ENCODE results near the gene MYO7B.

MYO7B gene

DNA sequence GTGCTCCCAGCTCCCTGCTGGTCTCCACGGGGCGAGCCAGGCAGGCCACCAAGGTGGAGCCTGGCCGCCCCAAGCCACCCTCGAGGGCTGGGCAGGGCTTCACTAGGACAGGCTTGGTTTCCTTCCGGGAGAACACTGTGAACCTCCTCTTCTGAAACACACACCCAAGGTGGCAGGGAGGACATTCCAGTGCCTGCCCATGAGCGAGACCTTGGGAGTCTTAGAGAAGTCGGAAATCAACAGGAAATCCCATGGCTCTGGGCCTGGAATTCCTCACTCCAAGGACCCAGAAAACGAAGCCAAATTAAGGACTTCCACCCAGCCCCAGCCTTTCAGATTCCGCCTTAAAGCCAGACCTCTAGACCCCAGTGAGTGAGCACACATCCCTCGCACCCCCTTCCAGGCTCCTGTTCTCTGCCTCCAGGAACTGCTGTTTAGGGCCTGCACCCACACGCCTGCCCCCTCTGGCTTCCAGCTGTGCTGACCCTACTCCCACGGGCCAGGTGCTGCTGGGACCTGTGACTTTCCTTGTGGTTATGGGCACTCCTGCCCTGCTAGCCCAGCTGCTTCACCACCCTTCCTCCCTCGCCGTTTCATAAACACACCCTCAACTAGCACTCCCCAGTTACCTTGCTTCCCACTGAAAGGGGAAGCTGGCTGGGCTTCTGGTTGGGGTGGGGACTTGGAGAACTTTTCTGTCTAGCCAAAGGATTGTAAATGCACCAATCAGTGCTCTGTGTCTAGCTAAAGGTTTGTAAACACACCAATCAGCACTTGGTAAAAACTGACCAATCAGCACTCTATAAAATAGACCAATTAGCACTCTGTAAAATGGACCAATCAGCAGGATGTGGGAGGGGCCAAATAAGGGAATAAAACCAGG is 124.2 kb downstream of the MYO7B start:
- no peak for DNase-seq (ENCODE audit: low read depth in 2 of 2, low spot score in 1 of 2)

- no peak for DNase-seq (ENCODE audit: low read depth in 2 of 2, low spot score in 1 of 2)
Measured at GRCh38 chr2:127660291-127660578, 124.8 kb downstream of the MYO7B start.

GRCh38 chr2:127661072-127661649 is 125.7 kb downstream of the MYO7B start:
- no peak for DNase-seq (ENCODE audit: low read depth in 2 of 2, low spot score in 1 of 2)

GRCh38 chr2:127661949-127662510 is 126.5 kb downstream of the MYO7B start:
- DNase-seq (ENCODE audit: low read depth in 2 of 2, low spot score in 1 of 2): no peak

DNA sequence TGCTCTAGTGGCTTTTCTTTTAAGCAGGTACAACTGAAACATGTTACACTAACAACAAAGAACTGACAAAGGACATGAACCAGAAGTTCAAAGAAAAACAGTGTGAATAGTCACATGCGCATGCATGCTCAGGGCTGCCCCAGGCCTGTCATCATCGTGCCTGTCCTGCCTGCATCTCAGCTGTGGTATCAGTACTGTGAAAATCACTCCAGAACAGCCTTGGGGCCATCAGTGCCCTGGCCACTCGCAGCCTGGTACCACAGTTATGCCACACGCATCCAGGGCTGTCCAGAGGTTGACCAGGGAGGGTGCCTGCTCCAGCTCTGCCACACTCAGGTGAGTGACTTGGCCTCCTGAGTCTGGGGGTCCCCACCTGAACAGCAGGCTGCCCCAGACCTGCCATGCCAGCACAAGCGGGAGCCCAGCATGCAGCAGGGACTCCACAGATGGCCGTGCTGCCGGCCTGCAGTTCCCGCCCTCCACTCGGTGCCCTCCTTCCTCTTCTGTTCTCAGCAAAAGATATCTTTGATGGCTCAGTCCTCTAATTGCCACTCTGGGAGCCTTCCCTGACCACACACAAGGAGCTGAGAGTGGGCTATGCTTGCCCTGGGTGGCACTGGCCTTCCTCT is 127.6 kb downstream of the MYO7B start:
- no peak for DNase-seq (ENCODE audit: low read depth in 2 of 2, low spot score in 1 of 2)

- no peak for DNase-seq (ENCODE audit: low read depth in 2 of 2, low spot score in 1 of 2)
Measured at GRCh38 chr2:127663566-127664064, 128.1 kb downstream of the MYO7B start.

GRCh38 chr2:127664065-127664894 is 128.8 kb downstream of the MYO7B start:
- DNase-seq (ENCODE audit: low read depth in 2 of 2, low spot score in 1 of 2): no peak

DNA sequence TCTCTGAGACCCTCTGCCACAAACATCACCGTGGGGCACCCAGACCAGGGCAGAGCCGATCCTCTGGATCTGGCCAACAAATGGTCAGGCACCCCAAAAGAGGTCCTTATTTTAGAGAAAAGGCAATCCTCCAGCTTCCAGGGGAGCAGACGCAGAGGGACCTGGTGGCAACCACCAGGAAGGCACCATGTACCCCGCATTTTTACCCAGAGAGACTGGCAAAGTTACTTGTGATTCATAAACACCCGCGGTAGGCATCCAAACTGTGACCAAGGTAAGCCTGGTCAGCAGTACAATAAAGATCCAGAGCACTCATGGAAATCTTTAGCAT is 129.4 kb downstream of the MYO7B start:
- no peak for DNase-seq (ENCODE audit: low read depth in 2 of 2, low spot score in 1 of 2)

DNA sequence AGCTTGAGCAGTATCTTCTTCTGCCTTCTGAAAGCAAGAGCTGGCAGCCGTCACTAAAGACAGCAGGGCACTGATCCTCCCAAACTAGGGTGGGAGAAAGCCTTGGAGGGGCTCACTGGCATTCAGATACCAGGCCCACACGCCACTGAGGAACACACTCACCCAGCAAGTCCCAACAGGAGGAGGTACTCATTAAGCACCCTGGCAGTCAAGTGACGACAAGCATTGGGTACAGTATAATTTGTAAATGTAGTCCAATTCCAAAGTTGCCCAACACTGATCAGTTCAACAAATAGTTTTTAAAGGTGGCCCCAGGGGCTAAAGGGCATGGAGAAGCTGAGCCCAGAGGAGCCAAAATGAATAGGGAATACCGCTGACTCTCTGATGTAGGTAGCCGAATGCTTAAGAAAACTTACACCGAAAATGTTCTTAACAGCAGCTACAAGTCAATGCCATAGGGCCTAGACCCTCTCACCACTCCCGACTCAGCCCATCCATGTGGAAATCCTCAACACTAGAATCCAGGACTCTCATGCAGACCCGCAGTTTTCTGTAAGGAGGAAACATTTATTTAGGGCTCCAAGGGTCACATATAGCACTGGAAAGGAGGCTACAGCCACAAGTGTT is 129.9 kb downstream of the MYO7B start:
- DNase-seq (ENCODE audit: low read depth in 2 of 2, low spot score in 1 of 2): no peak

DNA sequence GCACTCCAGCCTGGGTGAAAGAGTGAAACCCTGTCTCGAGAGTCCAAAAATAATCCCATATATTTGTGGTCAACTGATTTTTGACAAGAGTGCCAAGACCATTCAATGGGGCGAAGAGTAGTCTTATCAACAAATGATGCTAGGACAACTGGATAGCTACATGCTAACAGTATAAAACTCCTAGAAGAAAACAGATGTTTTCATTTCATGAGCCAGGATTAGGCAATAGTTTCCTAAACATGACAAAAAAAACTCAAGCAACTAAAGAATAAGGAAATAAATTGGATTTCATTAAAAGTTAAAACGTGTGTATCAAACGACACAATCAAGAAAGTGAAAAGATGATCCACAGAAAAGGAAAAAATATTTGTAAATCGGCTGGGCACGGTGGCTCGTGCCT is 133.6 kb downstream of the MYO7B start:
- DNase-seq (ENCODE audit: low read depth in 2 of 2, low spot score in 1 of 2): no peak

- DNase-seq (ENCODE audit: low read depth in 2 of 2, low spot score in 1 of 2): no peak
Measured at GRCh38 chr2:127670055-127670956, 134.8 kb downstream of the MYO7B start.

DNA sequence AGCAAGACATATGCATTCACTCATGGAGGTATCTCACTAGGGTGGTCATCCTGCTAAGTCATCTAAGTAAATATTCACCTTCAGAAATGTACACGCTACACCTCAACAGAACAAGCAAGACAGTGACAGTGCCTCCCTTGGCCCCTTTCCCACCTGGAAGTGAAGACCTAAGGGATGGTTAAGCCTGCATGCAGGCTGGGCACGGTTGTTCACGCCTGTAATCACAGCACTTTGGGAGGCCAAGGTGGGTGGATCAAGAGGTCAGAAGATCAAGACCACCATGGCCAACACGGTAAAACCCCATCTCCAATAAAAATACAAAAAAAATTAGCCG is 135.4 kb downstream of the MYO7B start:
- DNase-seq (ENCODE audit: low read depth in 2 of 2, low spot score in 1 of 2): no peak

DNA sequence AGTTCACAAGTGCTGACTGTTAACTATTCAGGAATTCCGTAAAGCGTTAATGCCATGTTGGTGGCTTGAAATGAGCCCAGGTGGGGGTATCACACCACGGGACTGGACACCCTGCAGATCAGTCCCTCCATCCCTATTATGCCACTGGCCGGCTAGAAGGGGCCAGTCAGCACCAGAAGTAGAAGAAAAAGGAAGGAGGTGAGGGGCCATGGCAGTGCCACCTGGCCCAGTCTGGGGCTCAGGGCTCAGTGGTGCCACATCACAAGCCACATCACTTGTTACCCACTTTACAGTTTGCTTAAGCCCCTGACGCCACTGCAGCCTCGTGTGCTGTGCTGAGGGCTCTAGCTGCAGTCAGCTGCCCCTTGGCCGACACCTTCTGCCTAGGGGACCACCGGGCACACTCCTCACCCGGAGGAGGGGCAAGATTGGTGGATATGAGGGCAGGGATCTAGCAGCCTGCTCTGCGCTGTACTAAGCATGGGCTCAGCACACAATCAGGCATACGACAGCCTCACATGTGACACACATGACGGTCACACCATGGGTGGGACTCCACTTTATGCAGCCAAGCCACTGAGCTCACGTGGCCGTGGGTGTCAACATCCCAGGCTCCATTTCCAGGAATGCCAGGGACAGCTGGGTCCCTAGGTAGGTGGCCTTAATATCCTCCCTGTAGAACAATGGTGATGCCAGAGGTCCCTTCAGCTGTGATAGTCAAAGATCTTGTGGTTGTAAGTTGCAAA is 136.2 kb downstream of the MYO7B start:
- DNase-seq (ENCODE audit: low read depth in 2 of 2, low spot score in 1 of 2): no peak

GRCh38 chr2:127672341-127673224 is 137.1 kb downstream of the MYO7B start:
- no peak for DNase-seq (ENCODE audit: low read depth in 2 of 2, low spot score in 1 of 2)

GRCh38 chr2:127673291-127674069 is 138.0 kb downstream of the MYO7B start:
- no peak for DNase-seq (ENCODE audit: low read depth in 2 of 2, low spot score in 1 of 2)

DNA sequence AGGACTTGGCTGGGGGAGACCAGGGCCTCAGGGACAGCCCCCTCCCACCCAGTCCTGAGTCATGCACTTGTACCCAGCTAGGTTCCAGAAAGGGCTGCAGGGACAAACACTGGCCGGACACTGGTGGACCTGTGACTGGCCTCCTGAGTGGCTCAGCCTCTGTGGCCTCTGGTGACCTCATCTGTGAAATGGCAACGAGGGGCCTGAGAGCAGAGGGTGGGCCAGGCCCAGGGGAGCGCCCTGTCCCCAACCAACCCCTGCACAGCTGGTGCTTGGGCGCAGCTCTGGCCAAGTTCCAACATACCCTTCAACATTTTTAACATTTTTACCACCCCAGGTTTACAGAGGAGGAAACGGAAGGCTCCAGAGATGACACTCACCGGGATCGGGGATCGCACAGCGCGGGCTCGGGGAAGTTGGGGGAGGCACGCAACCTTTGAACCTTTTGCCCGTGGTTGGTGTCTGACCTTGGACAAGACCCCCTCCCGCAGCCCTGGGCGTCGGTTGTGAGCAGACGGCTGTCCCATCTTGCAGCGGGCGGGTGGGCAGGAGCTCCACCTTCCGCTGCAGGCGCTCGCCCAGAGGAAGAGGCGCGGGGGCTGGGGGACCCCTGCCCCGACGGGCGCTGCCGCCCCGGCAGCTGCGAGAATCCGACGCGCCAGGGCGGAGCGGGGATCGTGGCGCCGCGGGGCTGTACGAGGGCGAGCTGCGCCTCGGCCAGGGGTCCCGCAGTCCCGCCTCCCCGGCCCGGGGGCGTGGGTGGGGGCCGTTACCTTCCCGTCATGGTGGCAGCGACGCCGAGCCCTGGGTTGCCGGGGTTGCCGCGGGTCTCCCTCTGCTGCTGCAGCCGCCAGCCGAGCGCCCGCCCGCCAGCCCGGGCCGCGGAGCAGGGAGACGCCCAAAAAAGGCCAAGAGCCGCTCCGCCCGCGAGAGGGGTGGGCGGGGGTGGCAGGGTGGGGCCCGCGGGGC is 139.0 kb downstream of the MYO7B start:
- no peak for DNase-seq (ENCODE audit: low read depth in 2 of 2, low spot score in 1 of 2)

All from stimulated activated CD8-positive, alpha-beta memory T cell treated with anti-CD3 and anti-CD28 coated beads, Interleukin-4, amount 100 ng/mL, for 4 hours (primary cell).